SIG-M5 treated with dmso at 0.1 percent for 504 hours (cell line): ENCODE data around the gene RAI1.

Experiments
- DNase-seq: peaks from one replicate; lab custom pipeline; 2025; ENCODE audit not compliant: unreplicated experiment; lab: John Stamatoyannopoulos, UW

The RAI1 gene

DNA sequence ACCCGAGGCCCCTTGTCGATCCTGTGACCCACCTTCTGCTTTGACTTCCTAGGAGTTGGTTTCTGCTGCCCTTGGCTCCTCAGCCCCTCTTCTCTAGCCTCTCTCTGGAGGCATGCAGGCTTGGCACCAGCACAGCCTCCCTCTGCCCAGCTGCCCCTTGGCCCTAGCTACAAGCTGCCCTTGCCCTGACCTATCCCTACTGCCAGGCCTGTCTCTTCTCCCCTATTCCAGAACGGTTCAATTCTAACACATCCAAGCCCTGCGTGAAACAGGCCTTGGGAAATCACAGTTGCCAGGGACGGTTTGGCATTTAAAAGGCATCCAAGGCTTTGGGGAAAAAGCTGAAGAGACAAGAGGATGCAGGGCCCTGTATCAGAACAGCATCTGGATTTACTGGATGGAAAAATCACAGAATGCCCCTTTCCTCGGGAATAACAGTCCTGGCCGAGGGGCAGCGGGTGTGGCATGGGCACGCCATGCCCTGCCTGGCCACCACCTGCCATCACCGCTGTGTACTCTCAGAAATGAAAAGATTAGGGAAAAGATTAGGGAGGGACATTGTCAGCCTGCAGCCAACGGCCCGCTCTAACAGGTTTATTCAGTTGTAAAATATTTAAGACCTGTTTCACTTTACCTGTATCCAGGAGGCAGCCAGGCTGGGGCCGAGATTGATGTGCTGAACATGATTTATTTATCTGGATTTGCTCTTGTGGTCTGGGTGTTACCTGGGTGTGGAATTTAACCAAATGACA is 15.8 kb downstream of the RAI1 start:
- DNase-seq, result no peak

DNA sequence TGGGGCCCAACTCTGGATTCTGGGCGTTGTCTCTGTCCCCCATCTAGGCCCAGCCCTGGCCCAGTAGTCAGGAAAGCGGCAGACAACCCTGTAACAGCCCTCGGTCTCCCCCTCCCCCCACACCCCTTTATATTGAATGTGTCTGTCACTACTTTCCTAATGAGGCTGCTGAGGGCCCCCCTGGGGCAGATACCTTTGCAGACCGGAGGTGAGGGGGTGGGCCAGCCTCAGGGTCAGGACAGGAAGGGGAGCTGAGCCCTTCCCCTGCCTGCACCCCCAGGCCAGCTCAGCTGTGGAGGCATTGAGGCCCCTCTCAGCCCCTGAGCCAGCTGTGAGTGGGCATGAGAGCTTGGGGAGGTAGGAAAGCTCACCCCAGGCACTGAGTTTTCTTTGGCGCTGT is 17.1 kb downstream of the RAI1 start:
- DNase-seq, result no peak

DNA sequence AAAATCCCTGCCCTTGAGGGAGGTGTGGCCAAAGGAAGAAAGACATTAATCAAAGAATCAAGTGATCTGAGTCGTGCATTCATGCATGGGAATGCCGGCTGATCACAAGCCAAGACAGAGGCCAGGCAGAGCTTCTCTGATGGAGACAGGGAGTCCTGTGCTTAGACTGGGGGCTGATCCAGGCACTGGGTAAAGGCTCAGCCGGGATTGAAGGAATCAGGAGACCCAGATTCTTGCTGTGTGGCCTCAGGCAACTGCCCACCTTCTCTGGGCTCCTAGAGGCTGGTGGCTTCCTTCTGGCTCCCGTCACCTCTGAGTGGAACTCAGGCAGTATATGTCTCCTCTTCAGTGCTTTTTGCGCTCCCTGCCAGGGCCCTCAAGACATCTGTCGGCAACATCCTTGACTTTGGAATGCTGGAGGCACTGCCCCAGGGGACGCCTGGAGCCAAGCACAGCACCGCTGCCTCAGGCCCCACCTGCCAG is 17.7 kb downstream of the RAI1 start:
- no peak for DNase-seq

DNA sequence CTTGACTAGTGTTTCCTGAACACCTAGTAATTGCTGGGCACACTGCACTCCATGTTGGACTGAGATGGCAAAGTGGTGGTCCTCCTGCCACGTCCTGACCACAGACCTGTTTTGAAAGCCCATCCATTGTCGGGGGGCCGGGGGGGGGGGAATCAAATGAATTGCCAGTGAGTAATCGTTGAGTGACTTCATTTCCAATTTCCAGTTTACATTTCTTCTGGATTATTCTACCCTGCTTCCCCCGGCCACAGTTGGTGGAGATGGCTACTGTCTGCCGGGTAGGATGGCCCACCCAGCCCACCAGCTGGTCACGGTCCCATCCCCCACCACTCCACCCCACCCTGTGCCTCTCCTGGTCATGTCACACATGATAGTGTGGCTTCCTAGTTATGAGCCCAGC is 18.2 kb downstream of the RAI1 start:
- DNase-seq, result no peak

DNA sequence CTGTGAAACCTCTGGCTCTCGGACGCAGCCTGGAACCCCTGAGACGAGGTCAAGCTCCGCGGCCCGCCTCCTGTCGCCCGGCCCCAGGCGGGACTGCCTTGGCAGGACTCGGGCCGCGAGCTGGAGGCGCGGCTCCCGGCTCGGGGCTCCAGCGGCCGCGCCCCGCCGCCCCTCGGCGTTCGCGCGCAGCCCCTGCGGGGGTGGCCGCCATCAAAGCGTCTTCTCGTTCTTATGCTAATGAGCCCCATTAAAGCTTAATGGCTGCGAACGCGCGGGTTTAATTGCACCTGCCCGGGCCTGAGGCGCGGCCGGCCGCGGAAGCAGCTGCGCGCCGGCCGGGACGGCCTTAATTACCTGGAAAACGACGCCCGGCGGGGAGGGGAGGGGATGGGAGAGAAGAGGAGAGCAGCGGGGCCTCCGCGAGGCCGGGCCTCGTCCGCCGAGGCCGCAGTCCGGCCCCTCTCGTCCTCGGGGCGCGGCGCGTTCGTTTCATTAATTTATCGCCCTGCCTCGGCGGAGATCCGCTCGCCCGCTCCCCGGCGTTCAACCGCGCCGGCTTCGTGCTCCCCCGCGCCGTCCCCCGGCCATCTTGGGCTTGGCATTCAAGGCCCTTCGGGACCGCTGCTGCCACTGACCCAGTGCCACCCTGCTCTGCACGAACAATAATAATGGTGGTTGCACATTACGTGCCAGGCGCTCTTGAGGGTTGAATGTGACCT is 19.2 kb downstream of the RAI1 start:
- no peak for DNase-seq

DNA sequence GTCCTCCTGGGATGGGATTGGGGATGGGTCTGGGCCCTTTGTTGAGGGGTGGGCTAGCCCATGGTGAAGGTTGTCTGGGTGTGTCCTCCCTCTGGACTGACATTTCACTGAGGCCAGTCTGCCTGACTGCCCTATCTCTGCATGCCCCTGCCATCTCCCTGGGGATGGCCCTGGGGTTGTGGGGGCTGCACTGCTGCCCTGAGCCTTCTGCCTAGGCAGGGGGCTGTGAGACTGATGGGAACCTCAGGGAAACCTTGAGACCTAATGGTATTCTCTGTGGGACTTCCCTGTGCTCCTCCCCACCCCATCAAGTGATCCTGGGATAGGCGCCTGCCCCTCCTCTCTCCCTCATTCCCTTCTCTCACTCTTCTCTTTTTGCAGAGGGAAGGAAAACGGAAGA is 19.9 kb downstream of the RAI1 start:
- no peak for DNase-seq

DNA sequence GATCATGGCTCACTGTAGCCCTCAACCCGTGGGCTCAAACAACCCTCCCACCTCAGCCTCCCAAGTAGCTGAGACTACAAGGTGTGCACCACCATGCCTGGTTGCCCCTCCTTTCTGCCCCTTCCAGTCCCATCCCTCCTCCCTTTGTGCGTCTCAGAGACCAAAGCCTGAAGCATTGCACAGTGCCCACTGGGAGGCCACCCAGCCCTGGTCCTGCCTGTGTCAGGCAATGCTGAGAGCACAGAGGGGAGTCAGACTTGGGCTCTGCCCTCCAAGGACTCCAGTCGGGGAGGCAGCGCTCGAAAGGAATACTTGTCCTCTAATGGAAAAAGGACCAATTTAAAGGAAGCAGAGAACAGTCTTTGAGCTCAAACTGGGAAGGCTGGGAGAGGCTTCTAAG is 20.4 kb downstream of the RAI1 start:
- no peak for DNase-seq

DNA sequence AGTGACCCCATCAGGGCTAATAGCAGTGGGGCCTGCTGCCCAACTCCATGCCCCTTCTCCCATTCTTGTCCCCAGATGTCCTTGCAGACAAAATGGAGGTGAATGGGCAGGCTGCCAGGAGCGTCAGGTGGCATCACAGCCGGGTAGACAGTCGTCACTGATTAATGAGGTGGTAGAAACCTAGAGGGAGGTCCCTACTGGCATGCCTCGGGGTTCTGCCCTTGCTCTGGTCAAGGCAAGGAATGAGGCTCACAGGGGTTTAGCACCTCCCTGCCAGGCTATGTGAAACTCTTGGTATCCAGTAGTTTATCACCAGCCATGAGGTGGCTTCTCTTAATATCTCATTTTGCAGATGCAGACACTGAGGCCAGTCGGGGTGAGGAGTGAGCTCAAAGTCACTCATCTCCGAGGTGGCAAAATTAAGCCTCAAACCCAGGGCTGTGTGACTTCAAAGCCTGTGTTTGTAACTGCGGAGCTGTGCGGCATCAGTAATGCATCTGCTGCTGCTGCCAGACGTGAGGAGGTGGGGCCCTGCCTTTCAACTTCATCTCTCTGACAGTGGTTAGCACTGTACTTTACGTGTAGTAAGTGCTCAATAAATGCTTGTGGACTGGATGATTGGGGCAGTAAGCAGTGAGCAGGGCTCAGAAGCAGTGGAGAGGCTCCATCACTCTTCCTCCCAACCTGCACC is 21.3 kb downstream of the RAI1 start:
- DNase-seq, result no peak

DNA sequence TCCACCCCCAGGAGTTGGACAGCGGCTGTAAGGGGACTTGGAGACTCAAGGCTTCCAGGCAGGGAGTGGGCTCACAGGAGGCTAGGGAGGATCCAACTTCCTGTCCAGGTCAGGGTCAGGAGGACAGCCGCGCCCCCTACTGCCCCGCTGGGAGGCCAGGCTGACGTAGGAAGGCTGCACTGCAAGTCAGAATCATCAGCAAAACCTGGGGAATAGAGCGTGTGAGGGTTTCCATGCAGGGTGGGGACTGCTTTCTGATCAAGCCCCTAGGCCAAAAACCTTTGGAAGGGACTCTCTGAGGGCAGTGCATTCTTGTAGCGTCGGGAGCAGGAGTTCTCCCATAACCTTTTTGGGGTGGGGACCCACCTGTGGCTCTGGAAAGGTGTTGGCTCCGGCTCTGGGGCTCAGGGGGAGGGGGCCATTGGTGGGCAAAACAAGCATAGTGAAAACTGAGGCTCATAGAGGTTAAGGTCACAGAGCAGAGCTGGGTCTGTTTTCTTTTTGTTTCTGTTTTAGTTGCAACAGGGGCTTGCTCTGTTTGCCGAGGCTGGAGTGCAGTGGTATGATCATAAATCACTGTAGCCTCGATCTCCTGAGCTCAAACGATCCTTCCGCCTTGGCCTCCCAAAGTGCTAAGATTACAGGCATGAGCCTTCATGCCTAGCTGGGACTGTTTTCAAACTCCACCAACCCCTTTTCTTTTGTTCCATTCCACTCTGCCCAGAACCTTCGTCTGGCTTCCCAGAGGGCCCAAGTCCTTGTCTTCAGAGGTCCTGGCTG is 22.1 kb downstream of the RAI1 start:
- DNase-seq, result no peak

DNA sequence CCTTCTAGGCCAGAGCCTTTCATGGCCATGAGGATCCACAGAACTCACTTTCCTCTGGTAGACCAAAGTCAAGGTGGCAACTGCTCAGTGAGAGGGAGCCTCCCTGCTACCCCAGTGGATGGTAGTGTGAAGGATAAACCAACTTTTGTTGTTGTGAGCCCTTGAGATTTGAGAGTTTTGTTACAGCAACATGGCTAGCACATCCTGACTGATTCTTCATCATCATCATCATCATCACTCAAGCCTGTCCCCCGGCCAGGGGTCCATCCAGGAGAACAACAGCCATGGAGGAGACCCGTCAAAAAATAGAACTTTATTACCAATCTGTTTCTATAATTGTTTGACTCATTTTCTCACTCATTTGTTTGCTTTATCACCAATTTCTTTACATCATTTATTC is 23.7 kb downstream of the RAI1 start:
- no peak for DNase-seq

DNA sequence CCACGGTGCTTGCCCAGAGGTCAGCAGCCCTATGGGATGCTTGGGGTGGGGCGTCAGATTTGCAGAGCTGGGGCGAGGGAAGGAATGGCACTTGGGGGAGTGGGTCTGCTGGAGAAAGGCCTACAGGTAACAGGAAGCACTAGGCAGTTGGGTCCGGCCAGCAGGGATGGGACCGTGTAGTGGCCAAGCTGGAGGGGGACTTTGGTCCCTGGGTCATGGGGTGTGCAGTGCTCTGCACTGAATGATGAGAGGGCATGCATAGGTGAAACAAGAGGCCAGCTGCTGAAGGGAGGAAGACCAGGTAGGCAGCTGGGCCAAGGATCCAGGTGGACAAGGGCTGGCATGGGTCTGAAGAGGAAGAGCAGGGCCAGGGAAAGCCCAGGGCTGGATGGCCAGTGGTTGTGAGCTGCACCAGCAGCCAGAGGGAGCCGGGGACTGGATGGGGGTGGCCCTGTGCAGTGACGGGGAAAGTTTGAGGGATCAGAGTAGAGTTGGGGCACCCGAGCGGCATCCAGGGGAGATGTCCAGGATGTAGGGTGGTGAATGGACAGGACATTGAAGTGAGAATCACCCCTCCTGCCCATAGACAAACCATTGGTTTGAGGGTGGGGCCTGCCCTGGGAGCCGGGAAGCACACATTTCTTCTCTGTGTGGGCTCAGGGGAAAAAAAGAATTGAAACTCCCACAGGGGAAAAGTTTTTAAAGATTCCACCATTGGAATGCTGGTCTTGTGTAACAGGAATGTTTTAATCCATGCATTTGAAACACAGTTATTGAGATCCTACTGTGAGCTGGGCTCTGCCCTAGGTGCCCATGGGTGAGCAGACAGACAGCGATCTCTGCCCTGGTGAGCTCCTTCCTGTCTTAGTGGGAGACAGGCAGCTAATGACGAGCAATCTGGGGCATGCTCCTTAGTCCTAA is 25.1 kb downstream of the RAI1 start:
- DNase-seq, result no peak

DNA sequence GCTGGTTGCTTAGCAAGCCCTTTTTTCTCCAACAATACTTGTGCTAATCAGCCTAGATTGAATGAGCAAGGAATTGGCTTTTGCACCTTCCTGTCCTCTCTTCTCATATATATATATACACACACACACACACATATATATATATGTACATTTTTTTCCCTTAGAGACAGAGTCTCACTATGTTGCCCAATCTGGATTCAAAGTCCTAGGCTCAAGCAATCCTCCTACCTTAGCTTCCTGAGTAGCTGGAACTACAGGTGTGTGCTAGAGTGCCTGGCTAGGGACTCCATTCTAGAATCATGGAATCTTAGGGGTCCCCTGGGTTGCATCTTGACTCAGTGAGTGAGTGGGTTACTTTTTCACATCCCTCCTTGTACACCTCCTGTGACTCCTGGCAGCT is 27.0 kb downstream of the RAI1 start:
- no peak for DNase-seq

DNA sequence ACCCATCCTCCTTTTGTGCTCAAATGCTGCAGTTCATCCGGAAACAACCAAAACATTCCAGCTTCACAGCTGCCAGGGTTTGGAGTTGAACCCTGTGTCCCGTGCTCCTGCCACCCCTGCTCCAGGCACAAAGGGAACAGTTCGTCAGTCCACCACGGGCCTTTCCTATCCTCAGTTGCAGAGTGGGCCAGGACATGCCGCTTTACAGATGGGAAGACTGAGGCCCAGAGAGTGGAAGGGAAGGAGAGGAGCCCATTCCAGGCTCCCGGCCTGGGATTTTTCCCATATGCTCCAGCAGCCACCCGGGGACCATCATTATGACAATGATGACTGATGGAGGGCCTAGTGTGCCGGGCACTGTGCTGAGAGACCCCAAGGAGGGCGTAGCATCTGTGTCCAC is 27.6 kb downstream of the RAI1 start:
- no peak for DNase-seq

DNA sequence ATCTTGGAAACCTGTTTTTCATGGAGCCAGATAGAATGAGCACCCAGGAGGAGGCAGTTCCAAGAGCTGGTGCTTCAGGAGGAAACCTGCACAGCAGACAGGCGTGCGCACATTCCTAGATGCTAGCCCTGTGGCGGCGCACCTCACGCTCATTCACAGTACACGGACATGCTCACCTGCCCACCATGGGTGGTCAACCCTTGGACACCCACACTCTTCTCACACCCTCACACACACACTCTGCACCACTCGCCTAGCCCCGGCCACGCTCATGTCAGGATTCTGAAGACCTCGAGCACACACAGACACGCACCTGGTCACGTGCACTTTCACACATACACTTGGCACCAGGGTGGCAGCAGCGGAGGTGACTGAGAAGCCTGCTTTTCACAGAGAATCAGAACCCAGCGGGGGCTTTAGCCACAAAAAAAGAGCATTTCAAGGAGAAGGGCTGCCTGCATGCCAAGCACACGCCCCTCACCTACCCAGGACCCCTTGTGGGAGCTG is 28.6 kb downstream of the RAI1 start:
- DNase-seq, result no peak

DNA sequence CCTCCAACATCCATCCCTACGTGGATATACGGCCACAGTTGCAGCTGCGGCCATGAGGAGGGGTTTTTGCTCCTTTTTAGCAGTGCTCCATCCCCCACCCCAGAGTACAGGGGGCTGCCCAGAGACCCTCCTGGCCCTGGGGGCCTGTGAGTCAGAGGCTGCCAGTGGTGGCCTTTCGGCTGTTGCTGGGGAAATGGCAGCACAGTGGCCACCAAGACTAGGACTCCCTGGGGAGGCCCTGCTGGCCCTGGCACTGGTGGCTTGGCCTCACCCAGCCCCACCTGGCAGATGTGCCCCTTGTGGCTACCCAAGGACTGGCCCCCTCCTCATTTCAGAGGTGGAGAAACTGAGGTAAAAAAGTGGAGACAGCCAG is 29.1 kb downstream of the RAI1 start:
- no peak for DNase-seq

DNA sequence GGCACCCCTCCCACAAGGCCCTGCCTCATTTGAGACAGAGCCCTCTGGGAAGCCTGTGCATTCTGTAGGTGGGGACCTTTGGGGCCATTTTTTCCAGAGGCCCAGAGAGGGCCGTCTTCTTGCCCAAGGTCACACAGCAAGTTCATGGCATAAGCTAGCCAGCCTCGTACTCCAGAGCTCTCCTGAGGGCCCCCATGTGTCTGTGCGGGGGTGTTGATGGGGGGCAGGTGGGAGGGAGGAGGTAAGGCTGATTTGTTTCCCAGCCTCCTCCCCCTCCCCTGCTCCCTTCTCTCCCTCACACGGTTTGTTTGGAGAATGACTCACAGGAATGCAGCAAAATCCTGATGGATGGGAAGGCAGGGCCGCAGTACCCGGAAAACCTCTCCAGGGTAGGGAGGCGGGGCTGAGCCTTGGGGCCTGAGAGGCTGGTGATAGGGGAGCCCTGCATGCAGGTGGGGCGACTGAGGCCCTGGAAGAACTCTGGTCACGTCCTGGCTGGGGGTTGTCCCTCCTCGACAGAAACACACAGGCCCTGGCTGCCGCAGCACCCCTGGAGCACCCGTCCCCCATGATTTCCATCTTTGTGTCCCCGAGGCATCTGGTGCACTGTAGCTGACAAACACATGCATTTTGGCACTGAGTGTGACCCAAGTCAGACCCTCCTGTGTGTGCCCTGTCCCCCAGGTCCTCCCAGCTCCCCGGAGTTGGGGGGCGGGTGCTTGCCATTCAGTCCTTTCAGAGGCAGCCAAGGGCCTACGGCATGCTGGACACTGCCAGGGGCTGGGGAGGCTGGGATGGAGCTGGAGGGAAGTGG is 29.7 kb downstream of the RAI1 start:
- DNase-seq, result peak; percentile 56

DNA sequence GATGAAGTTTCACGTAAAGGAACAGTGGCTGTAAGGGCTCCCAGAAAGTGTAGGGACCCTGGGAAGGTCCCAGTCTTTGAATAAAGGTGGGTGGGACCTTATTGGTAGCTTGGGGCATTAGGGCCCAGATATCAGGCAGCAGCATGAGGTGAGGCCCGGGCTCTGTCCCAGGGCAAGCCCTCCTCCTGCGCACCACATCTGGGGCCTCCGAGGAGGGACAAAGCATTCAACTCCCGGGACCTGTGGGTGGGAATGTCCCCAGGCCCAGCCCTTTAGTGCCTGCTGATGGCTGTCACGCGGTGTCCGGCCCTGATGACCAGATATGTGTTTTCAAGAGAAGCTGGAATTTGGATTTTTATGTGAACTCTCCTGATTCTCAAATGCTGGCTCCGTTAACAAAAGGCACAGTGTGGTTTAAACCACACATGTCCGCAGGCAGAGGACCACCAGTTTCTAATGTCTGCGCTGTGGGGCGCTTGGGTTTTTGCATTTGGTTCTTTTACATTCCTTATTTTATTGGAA is 30.4 kb downstream of the RAI1 start:
- no peak for DNase-seq

DNA sequence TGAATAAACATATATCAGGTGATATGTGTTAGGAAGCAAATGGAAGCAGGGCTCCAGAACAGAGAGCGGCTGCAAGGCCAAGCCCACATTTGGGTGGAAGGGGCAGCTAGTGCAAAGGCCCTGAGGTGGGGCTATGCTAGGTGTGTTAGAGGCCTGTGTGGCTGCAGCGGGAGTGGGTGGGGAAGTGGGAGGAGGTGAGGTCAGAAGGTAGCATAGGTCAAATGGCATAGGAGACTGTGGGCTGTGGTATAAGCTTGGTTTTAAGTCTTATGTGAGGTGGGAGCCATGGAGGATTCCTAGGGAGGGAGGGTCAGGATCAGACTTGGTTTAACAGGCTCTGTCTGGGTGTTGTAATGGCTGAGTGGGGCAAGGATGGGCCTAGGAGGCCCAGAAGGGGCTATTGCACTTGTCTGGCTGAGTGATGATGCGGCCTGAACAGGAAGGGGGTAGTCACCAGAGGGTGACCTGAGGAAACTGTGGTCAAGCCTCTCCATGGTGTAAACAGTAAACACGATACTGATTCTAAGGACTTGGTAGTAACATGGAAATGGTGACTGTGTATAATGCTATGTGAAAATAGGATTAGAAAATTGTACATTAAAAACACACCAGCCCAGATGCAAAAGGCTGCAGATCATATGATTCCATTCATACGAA is 31.1 kb downstream of the RAI1 start:
- DNase-seq, result no peak

DNA sequence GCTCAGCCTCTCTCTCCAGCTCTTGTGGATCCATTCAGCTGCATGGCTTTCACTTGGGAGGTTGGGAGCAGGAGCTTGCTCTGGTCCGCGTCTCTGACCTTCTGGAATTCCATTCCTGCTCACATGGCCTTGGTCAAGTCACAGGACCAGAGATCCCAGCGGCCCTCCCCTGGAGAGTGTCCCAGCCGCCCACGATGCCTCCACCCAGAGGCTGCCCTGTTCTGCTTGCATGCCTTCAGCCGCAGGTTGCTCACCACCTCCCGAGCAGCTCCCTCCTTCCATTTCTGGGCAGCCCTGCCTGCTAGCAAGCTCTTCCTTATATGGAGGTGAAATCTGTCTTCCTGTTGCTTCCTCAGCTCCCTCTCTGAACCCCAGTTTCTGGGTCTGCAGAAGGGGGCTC is 32.6 kb downstream of the RAI1 start:
- no peak for DNase-seq
